GM21515 (cell line): ENCODE measurements around the gene NPAS3.

Experiments used
- ATAC-seq: cut with Tn5 transposase; IDR thresholded peaks from one replicate; pipeline ENCODE4 v1.9.1; 2021; ENCODE audit not compliant: unreplicated experiment

Gene NPAS3

GRCh38 chr14:32938719-32939253 lies at the start of gene NPAS3:
Gene NPAS3, plus strand, starts transcription at chr14:32938879.
- ATAC-seq, result no peak

GRCh38 chr14:32896979-32897697 lies 41.5 kb upstream of the NPAS3 start:
- no peak for ATAC-seq

DNA sequence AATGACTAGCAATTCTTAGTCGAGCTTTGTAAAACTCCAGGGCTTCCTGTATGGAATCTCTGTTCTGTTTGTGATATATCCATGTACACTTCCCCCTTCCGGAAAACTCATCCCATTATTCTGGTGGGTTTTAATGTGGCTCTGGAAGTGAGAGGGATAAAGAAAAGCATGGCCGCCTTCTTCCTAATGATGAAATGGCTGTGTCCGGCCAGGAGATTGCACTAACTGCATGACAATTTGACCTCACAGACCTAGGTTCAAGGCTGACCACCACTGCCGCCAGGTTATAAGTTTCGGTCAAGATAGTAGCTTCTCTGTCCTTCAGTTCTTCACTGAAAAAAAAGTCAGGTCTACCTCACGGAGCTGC lies 41.0 kb upstream of the NPAS3 start:
- no peak for ATAC-seq

DNA sequence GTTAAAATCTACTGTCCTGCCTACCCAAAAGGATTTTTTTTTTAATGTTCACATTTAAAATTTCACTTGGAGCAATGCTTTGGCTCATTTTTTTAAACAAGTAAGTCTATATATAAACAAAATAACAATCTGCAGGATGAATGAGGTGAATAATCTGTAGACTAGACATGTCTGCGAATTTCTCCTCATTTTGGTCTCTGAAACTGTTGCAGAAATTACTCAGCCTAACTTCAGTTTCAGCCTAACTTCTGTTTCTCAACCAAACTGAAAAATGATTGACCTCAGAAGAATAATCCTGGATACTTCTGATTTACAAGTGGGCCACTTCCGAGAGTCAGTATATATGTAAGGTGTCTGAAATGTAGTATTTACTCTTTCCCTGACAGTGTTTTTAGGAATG lies 39.8 kb upstream of the NPAS3 start:
- no peak for ATAC-seq

GRCh38 chr14:32900547-32900946 lies 38.1 kb upstream of the NPAS3 start:
- ATAC-seq, result no peak

- no peak for ATAC-seq
These were observed 33.7 kb upstream of the NPAS3 start for GRCh38 chr14:32905013-32905412.

DNA sequence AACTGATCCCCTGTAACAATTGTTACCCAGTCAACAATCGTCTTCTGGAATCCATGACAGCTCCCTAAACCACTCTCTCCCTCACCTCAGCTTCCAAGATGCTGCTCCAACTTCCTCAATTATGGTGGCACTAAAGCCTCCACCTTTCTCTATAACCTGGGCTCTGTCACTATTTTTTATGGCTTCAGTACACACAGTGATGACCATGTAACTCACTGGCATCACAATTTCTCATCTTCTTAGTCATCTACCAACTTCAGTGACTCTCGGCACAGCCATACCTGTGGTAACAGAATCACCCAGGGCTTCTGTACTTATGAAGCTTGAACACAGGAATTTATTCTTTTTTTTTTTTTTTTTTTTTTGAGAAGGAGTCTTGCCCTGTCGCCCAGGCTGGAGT lies 32.0 kb upstream of the NPAS3 start:
- ATAC-seq, result no peak

DNA sequence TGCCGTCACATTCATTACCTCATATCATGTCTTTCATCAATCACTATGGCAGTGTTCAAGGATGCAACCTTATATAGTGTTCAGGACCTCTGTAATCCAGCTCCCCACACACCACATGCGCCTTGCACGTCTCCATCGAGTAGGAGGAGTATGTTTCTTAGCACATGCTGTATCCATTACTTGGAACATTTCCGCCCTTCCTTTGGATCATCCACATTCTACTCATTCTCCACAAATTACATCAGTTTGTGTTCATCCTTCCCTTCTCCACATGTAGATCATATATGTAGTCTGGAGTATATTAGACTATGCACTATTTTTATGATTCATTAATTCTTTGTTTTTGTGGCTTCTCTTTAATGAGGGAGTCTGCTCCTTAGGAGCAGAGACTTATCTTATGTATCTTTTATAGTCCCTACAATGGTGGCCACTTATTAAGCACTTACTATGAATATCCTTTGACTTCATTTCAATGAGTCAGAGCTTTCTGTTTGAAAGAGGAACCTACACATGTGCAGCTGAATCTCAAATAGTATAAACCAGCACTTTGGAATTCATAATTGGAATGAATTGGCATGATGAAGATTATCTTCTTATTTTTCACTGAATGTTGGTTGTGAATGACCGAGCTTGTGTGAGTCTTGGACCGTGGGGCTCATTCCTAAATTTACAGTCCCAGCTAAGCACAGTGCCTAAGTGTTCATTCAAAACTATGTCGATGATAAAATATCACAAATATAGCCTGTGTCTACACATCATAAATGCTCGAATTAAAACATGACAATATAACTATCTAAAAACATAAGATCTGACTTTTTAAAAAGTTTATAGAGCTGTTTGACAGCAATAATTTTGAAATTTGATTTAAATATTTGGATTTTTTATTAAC lies 30.2 kb upstream of the NPAS3 start:
- ATAC-seq, result no peak

DNA sequence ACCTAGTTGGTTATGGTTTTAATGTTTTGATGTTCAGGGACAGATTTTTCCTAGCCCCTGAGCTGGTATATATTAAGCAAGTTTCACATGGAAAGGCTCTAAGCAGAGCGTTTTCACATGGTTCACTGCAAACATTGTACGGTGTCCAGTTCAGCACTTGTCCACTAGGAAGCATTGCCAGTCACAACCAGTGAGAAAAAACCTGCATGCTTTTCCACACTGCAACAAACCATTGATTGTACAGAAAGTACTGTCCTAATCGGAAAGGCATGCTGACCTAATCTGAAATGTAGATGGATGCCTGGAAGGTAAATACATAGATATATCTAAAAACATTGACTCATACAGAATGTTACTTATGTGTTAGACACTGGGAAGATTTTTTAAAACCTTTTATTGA lies 25.0 kb upstream of the NPAS3 start:
- no peak for ATAC-seq

DNA sequence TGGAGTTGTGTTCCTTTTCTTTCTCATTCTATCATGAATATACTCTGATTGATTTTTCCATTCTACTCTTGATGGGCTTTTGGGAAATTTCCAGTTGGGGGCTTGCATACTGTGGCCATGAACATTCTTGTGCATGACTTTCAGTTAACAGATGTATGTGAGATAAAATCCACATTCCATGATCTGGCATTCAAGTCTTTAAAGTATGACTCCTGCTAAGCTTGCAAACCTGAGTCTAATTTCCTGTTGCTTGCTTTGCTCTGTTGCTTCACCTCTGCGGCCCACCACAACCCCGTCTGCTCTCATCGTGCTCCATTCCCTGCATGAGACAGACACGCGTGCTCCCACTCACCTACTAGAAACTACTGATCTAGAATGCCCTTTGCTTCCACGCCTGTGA lies 24.3 kb upstream of the NPAS3 start:
- ATAC-seq, result no peak

DNA sequence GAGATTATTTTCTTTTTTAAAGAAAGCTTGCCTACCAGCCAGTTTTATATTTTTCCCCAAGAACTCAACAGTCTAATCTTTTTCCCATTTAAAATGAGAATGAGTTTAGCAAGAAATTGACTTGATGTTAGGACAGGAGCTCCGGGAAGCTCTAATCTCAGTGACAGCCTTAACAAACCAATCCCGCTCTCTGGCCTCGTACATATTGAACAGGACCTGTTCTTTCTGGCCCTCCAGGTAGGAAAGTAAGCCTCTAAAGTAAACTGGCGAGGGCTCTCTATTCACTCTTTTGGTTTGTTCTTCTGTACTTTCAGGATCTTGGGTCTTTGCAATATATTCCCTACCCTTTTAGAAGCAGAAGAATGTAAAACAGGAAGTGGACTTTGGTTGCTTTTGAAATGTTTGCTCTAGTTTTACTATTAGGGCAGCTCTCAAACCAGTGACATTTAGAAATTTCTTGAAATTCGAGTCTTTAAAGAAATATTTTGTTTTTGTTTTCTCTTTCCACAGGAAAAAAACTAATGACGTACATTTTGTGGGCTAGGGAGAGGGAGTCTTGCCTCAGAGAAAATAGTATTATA lies 17.9 kb upstream of the NPAS3 start:
- ATAC-seq, result no peak

- ATAC-seq, result no peak
These were observed 13.2 kb upstream of the NPAS3 start for GRCh38 chr14:32925439-32925838.

DNA sequence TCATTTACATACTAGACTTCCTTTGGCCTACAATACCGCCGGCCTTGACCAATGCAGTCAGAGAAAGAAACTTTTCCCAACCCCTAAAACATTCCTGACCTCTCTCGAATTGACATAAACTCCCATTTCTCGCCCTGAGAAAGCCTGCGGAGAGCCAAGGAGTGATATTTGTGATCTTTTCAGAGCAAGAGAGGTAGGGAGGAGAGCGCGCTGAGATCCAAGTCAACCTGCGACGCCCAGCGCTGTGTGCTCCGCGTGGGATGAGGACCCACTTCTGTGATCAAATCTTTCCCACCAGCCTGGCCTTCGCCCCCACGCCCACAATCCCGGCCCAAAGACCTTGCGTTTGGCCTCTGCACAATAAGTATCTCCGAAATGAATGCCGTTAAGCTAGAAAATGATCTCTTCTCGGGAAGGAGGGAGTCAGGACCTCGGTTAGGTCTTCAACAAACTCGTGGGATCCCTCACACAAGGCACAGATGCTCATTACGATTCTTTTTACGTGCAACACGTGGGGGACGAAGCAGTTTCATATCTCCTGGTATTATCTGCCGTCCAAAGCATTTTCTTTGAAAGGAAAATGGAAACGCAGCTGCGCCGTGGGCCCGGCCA lies 6.3 kb upstream of the NPAS3 start:
- no peak for ATAC-seq

DNA sequence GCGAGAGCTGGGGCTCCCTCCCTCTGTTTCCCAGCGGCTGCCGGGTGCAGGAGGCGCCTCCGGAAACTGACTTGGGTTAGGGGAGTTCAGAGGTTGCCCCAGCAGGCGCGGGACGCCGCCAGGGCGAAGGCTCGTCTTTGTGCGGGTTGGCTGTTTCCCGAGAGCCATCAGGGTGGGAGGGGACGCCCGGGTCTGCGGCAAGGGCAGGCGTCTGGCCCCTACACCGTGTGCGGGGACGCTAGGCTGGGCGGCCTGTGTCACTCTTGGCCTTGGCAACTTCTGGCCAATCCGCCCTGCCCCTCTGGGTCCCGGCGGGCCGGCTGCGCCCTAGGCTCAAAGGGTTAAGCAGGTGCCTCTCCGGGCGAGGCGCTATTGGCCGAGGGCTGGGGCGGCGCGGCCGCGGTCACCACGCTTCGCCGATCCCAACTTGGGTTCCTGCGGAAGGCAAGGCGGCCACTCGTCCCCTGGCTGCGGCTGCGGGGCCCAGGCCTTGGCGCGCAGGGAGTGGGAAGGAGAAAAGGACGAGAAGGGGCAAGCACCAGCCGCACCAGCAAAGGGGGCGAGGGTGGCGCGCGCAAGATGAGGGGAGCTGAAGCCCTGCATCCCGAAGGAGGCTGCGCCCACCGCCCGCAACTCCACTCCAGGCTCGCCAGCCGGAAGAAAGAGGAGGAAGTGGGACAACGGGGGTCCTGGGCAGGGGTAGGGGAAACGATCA lies 5.6 kb upstream of the NPAS3 start:
- ATAC-seq, result no peak

GRCh38 chr14:32933629-32934072 lies 5.0 kb upstream of the NPAS3 start:
- no peak for ATAC-seq

DNA sequence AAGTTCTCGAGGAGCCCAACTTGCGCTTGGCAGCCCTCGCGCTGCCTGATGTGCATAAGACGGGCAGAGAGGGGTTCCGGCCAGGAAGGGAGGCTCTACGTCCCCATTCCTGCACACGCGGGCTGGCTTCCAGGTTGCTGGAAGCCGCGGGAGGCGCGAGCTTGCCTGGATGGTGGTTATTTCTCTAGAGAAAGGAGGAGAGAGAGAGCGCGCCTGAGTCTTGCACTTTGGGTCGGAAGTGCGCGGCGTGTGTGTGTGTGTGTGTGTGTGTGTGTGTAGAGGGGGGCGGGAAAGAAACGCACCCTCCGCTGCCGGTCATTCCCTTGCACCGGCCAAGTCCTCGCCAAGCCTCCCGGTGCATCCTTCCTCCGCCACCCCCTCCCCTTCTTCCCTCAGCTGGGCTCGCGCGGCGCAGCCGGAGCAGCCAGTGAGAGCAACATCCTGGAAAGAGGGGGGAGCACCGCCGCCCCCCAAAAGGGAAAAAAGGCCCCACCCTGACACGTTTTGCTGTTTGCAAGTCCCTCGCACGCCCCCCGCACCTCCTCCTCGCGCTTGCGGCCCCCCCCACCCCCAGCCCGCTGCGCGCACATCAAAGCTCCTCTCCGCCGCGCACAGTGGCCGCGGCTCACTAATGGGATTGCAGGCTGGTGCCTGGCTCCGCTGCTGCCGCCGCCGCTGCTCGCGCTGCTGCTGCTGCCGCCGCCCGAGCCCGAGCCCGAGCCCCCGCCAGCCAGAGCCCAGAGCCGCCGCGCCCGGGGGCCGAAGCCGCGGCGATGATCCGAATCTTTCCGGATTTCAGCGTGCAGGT lies 4.4 kb upstream of the NPAS3 start:
- no peak for ATAC-seq

- no peak for ATAC-seq
These were observed 3.6 kb upstream of the NPAS3 start for GRCh38 chr14:32934881-32935633.

DNA sequence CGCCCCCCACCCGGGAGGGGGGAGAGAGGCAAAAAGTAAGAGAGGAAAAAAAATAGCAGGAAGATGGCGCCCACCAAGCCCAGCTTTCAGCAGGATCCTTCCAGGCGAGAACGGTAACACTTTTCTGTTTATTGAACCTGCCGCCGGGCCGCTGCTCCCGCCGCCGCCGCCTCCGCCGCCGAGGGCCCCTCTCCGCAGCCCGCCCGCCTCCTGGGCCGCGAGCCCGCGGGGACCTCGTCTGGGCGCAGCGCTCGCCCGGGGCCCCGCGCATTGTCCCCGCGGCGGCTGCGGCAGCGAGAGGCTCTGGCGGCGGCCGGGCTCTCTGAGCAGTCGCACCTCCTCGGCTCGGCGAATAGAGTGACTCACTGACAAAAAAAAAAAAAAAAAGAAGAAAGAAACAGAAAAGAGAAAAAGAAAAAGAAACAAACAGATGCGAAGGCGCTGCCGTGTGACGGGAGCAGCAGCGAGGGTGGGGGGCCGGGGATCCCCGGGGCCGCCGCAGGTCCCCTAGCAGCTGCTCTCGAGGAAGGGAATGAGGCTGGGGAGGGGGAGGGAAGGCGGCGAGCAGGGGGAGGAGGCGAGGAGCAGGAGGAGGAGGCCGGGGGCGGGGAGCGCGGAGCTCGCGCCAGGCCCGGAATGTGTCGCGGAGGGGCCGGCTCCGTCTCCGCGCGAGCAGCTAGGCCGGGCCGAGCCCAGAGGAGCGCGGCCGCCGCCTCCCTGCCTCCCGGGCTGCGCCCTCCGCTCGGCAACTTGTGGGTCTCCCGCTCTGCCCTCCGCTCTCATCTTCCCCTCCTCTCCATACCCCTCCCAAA lies 781 bp downstream of the NPAS3 start:
- ATAC-seq, result no peak
